ENCODE data around the gene MBOAT2.

- TF ChIP-seq CTCF (IDR thresholded peaks at IDR 0.05): no peak
- no peak for TF ChIP-seq EZH2 (IDR thresholded peaks at IDR 0.05; ENCODE audit: borderline replicate concordance, insufficient read depth, low read depth, low read length, poor library complexity, severe bottlenecking)
Observed at GRCh38 chr2:8819948-8820347, 183.5 kb downstream of the MBOAT2 start.

Data from B cell (primary cell).